Panc1 (cell line): ENCODE data around the gene DRC3. TPM values are rescaled to one million over a fixed set of nuclear protein-coding genes. Genes with fewer than 3 reads are reported as not detected.

Experiments
- ATAC-seq: fragments of 200-7000 bp; cut with Tn5 transposase; 2 replicates; pipeline ENCODE4 v1.9.1; 2020; ENCODE audit warnings: mild to moderate bottlenecking, moderate library complexity
- BruUV-seq: library from RNA; stranded (reverse); fragments of 400-500 nt; replicated peaks from 2 replicates; lab custom pipeline; 2021; lab: Mats Ljungman, UMichigan
- CTCF ChIA-PET: fragments of 300-600 bp; sonication (Branson Sonifier 250); formaldehyde crosslinking; loops from one replicate; lab custom pipeline; 2022; ENCODE audit warnings: antibody characterized with exemption; lab: Charles Lee
- POLR2A ChIA-PET: fragments of 300-600 bp; sonication (Branson Sonifier 250); formaldehyde crosslinking; loops from one replicate; lab custom pipeline; 2022; ENCODE audit warnings: antibody characterized with exemption; lab: Charles Lee
- DNase-seq: peaks from one replicate; pipeline ENCODE4 v3.0.0-alpha.2; 2010; ENCODE audit warnings: low read depth, low spot score
- H3K27ac ChIP-seq: 2 replicates; pipeline ENCODE4 v1.5.1; 2011; ENCODE audit warnings: mild to moderate bottlenecking, low read length, inconsistent platforms
- H3K27me3 ChIP-seq: fragments of 200-500 bp; sonication (Bioruptor generic); 2 replicates; pipeline ENCODE4 v1.6.0; 2014; ENCODE audit warnings: low read length, inconsistent platforms; ENCODE audit not compliant: control insufficient read depth, insufficient read depth
- H3K36me3 ChIP-seq: fragments of 200-500 bp; sonication (Bioruptor generic); 2 replicates; pipeline ENCODE4 v1.5.1; 2014; ENCODE audit warnings: inconsistent platforms, mild to moderate bottlenecking, low read length, moderate library complexity; ENCODE audit not compliant: control insufficient read depth, insufficient read depth
- H3K4me1 ChIP-seq: 2 replicates; pipeline ENCODE4 v1.5.1; 2011; ENCODE audit warnings: inconsistent platforms, mild to moderate bottlenecking, low read length, moderate library complexity; ENCODE audit not compliant: control insufficient read depth, insufficient read depth
- H3K4me3 ChIP-seq, 2 experiments: 2 replicates each; pipeline ENCODE4 v1.5.1; 2011 to 2012; ENCODE audit warnings: low read depth in 2 of 2, low read length in 2 of 2, mild to moderate bottlenecking in 2 of 2, inconsistent platforms in 1 of 2, moderate library complexity in 1 of 2
- H3K9me3 ChIP-seq: fragments of 200-500 bp; sonication (Bioruptor generic); 2 replicates; pipeline ENCODE4 v1.5.1; 2014; ENCODE audit warnings: low read depth, mild to moderate bottlenecking, inconsistent platforms, low read length, moderate library complexity; ENCODE audit not compliant: control insufficient read depth, insufficient read depth
- CTCF ChIP-seq: fragments of 450-650 bp; IDR thresholded peaks from 2 replicates; pipeline ENCODE4 v1.5.1; 2017; ENCODE audit warnings: mild to moderate bottlenecking
- POLR2AphosphoS5 ChIP-seq: IDR thresholded peaks from 2 replicates; pipeline ENCODE4 v1.6.1; 2012; ENCODE audit warnings: mild to moderate bottlenecking, low read depth, low read length, moderate library complexity
- REST ChIP-seq, 2 experiments: IDR thresholded peaks; 2 replicates each; pipeline ENCODE4 v1.6.1; 2011 to 2012; ENCODE audit warnings: low read depth in 2 of 2, control low read depth in 1 of 2, low read length in 1 of 2, mild to moderate bottlenecking in 1 of 2, moderate library complexity in 1 of 2; ENCODE audit not compliant: insufficient read depth in 1 of 2
- SIN3A ChIP-seq: IDR thresholded peaks from 2 replicates; pipeline ENCODE4 v1.6.1; 2012; ENCODE audit warnings: low read depth, mild to moderate bottlenecking, low read length, moderate library complexity, borderline replicate concordance; ENCODE audit not compliant: insufficient read depth
- TCF7L2 ChIP-seq: IDR thresholded peaks from 2 replicates; pipeline ENCODE4 v1.6.1; 2011; ENCODE audit warnings: mild to moderate bottlenecking, low read depth, low read length, inconsistent platforms
- in situ Hi-C: cut with HindIII; loops from 2 replicates; pipeline ENCODE4 v1.10.0; 2016; ENCODE audit warnings: low sequenced_read_pairs, low pct_unique_long_range_greater_than_20kb
- intact Hi-C: fragments of 100-400 bp; cut with micrococcal nuclease; formaldehyde crosslinking; loops from one replicate; pipeline ENCODE4 v1.10.0; 2022; ENCODE audit not compliant: unreplicated experiment
- total RNA-seq: library from RNA; stranded (reverse); gene quantifications from one replicate; pipeline ENCODE4 v1.2.1, GENCODE V29; 2021; ENCODE audit not compliant: unreplicated experiment

DRC3 gene
- total RNA-seq, 1 experiment from 2014 or later, result 3.6 TPM

- intact Hi-C loops (no loop called here), in situ Hi-C loops (no loop called here)
- DNase-seq (no peak), ATAC-seq (no peak)
- Histone ChIP-seq H3K27ac (no peak overlapping the region), H3K36me3 (no peaks in the 10 kb centered on the region), H3K27me3 (no peaks in the 10 kb centered on the region), H3K9me3 (no peaks in the 10 kb centered on the region), H3K4me3 (no peak overlapping the region), H3K4me1 (peaks cover 14% of the 10 kb centered on the region)
- TF ChIP-seq TCF7L2, result no peak
- no peak for TF ChIP-seq SIN3A
- no peak for TF ChIP-seq REST (IDR thresholded peaks at IDR 0.05; ENCODE audit: insufficient read depth in 1 of 2, low read depth in 2 of 2, low read length in 1 of 2)
- no peak for TF ChIP-seq CTCF
- no peak for TF ChIP-seq POLR2AphosphoS5
- ChIA-PET CTCF (no interaction called here), POLR2A (no interaction called here)
- BruUV-seq, result no TSS peak
Measured at GRCh38 chr17:17987187-17987896, 14.7 kb downstream of the DRC3 start.

- H3K27ac ChIP-seq, result no peak overlapping the region
- peaks cover 14% of the 10 kb centered on the region for H3K4me1 ChIP-seq
- TF ChIP-seq SIN3A (no peak), TCF7L2 (no peak), CTCF (no peak), POLR2AphosphoS5 (no peak), REST (IDR thresholded peaks at IDR 0.05; ENCODE audit: insufficient read depth in 1 of 2, low read depth in 2 of 2, low read length in 1 of 2) (no peak)
- no peaks in the 10 kb centered on the region for H3K9me3 ChIP-seq
- intact Hi-C loops (no loop called here), in situ Hi-C loops (no loop called here)
- ChIA-PET POLR2A (no interaction called here), CTCF (no interaction called here)
- DNase-seq (no peak), ATAC-seq (no peak)
- H3K36me3 ChIP-seq, result no peaks in the 10 kb centered on the region
- no peaks in the 10 kb centered on the region for H3K27me3 ChIP-seq
- no peak overlapping the region for H3K4me3 ChIP-seq
- BruUV-seq, result no TSS peak
Measured at GRCh38 chr17:17987901-17988300, 15.2 kb downstream of the DRC3 start.
